DMS79 (cell line): ENCODE measurements around the gene ANGPTL7.
"Not testable (repeated sequence)": the region's sequence is repeated elsewhere in the genome, so short reads cannot be mapped to it uniquely, and the experiment has no call there.

Experiments used
- DNase-seq: peaks from one replicate; lab custom pipeline; 2025; lab: John Stamatoyannopoulos, UW

The ANGPTL7 gene

DNA sequence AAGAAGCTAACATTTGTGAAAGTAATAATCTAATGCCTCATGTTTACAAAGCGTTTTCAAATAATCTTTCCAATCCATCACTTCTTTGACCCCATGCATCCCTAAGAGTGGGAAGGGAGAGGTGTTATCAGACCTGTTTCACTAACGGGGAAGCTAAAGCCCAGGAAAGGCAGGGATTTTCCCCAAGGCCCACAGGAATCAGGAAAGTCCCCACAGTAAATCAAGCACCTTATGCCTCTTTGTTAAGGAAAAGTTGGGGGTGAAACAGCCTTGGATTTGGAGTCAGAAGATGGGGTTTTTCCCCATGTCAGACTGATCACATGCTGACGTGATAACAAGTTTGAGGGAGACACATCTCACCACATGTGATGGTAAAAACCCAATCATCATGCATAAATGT is 20.0 kb upstream of the ANGPTL7 start:
- no peak for DNase-seq

DNA sequence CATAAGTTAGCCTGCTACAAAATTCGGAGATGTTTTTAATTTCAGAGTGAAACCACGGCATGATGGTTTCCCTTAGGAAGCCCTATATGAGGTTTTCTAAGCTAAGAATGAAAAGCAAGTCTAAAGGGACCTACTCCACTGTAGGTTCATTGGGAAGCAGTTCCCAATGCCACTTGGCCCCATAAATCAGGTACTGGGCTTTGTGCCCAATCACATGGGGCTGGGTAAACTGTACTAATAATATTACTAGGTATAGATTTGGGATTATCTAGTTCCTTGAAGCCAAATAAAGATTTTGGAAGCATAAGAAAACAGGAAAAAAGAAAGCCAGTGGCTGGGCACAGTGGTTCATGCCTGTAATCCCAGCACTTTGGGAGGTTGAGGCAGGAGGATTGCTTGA is 19.1 kb upstream of the ANGPTL7 start:
- DNase-seq: no peak

GRCh38 chr1:11174261-11174942 is 14.8 kb upstream of the ANGPTL7 start:
- DNase-seq: no peak

- no peak for DNase-seq
These were observed 13.7 kb upstream of the ANGPTL7 start for GRCh38 chr1:11175461-11175860.

GRCh38 chr1:11176081-11176706 is 13.0 kb upstream of the ANGPTL7 start:
- peak; percentile 71 for DNase-seq

GRCh38 chr1:11178021-11179015 is 10.8 kb upstream of the ANGPTL7 start:
- DNase-seq: peak; percentile 3

DNA sequence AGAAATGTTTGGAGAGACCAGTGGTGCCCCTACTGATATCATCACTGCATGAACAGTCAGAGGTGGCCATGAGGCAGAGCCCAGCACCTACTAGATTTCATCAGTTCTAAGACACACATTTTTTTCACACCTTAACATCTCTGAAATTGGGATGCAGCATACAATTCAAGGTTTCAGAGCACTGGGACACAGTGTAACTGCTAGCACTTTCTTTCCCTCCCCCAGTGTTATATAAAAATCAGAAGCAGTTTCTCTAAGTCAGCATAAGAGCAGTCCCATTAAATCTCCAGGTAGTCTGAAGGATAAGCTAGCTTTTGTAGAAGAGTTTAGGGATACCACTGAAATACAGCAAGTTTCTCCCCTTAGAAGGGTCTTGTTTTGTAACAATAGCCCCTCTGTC is 10.0 kb upstream of the ANGPTL7 start:
- DNase-seq: no peak

DNA sequence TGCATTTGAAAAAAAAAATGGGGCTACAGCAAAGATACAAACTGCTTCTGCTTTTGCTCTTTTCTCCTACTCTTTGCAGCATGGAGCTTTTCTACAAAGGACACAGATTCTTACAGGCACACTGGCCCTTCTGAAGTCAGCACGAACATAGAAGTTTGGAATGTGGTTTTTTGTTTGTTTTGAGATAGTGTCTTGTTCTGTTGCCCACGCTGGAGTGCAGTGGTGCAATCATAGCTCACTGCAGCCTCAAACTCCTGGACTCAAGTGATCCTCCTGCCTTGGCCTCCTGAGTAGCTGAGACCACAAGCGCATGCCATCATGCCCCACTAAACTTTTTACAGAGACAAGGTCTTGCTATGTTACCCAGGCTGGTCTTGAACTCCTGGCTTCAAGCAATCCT is 9.4 kb upstream of the ANGPTL7 start:
- DNase-seq: not testable (repeated sequence)

- no peak for DNase-seq
These were observed 8.8 kb upstream of the ANGPTL7 start for GRCh38 chr1:11180342-11180744.

GRCh38 chr1:11182884-11183283 is 6.3 kb upstream of the ANGPTL7 start:
- DNase-seq: no peak

- DNase-seq: no peak
These were observed 4.2 kb upstream of the ANGPTL7 start for GRCh38 chr1:11184973-11185372.

DNA sequence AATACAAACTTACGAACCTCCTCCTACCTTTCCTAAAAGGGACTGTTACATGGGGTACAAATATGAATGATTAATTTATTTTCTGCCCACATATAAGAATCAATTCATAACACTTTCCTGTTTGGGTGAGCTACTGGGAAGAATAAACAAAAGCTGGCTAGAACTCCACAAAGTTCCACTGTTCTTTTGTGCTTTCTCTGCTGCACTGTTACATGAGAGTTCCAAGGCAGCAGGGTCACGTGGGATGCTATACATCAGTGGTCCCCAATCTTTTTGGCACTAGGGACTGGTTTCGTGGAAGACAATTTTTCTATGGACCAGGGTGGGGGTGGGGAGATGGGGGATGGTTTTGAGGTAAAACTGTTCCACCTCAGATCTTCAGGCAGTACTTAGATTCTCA is 2.2 kb upstream of the ANGPTL7 start:
- no peak for DNase-seq

GRCh38 chr1:11187494-11187893 is 1.7 kb upstream of the ANGPTL7 start:
- no peak for DNase-seq

DNA sequence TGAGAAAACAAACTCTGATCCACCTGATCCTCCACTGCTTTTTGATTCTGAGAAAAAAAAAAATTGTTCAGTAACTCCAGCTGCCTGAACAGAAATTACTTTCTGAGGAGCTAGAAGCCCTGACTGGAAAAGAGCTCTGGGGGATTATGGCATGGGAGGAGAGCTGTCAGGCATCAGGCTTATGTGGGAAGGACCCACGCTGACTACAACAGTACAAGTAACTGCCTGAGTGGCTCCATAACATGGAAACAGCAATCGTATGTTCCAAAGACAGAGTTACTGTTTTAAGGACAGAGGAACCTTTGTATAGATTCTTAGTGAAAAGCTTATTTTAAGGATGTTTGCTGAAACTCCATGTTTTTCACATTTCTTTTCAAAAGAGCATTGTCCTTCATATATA is 1.2 kb upstream of the ANGPTL7 start:
- no peak for DNase-seq

DNA sequence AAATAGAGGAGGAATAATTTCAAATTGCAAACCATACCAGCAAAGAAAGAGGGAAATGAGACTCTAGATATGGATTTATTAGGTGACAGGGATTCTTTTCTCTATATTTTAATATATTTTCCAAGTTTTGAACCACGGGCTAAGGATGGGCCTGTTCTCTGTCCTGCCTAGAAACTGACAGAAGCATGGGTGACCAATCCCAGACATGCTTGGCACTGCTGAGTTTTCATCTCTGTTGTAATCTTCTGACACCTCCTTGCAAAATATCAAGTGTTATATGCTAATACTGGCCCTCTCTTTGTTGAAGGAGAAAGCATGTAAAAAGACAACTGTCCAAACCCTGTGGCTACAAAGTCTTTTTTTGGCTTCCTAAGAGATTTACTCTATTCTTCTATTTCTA is 774 bp upstream of the ANGPTL7 start:
- DNase-seq: no peak

- DNase-seq: no peak
These were observed 4.2 kb downstream of the ANGPTL7 start for GRCh38 chr1:11193376-11193775.

DNA sequence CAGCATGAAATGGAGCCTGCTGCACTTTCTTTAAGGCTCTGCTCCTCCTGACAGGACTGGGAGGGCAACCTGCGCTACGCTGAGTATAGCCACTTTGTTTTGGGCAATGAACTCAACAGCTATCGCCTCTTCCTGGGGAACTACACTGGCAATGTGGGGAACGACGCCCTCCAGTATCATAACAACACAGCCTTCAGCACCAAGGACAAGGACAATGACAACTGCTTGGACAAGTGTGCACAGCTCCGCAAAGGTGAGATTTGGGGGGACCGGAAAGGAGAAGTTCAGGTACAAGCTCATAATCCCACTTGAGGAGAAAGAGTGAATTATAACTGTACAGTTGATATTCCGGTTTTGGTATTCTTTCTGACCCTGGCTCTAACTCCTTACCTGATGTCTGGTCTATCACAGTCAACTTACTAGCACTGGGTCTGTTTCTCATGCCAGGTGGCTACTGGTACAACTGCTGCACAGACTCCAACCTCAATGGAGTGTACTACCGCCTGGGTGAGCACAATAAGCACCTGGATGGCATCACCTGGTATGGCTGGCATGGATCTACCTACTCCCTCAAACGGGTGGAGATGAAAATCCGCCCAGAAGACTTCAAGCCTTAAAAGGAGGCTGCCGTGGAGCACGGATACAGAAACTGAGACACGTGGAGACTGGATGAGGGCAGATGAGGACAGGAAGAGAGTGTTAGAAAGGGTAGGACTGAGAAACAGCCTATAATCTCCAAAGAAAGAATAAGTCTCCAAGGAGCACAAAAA is 5.4 kb downstream of the ANGPTL7 start:
- no peak for DNase-seq

DNA sequence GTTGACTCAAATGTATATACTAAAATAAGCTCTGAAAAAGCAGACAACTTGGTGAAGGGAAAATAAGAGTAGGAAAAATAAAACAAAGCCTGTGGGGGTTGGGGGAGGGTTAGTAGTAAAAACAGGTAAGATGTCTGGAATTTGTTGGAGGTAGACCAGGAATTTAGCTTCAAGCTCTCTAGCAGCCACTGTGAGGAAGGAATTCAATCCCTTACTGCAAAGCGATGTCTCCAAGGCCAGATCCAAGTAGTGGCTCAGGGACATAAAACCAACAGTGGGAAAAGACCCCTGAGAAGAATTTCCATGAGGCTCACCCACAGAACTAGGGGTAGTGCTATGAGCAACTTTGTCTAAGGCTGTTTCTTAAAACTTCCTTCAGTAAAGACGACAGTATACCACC is 7.8 kb downstream of the ANGPTL7 start:
- no peak for DNase-seq

GRCh38 chr1:11197359-11197758 is 8.2 kb downstream of the ANGPTL7 start:
- DNase-seq: no peak

DNA sequence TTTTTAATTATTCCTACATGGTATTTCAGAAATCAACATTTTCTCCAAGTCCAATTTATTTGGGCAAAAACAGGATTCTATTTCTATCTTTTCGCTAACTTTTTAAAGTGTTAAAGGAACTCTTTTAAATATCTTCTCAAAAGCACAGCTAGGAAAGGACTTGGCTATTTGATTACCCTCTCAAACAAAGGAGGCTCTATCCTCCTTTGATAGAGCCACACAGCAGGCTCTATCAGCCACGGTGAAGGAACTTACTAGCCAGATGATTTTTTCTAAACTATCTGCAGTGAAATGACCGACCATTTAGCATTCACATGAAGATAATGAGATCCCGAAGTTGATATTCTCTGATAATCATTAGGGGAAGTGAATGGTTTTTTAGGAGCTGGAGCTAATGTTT is 9.1 kb downstream of the ANGPTL7 start:
- no peak for DNase-seq

DNA sequence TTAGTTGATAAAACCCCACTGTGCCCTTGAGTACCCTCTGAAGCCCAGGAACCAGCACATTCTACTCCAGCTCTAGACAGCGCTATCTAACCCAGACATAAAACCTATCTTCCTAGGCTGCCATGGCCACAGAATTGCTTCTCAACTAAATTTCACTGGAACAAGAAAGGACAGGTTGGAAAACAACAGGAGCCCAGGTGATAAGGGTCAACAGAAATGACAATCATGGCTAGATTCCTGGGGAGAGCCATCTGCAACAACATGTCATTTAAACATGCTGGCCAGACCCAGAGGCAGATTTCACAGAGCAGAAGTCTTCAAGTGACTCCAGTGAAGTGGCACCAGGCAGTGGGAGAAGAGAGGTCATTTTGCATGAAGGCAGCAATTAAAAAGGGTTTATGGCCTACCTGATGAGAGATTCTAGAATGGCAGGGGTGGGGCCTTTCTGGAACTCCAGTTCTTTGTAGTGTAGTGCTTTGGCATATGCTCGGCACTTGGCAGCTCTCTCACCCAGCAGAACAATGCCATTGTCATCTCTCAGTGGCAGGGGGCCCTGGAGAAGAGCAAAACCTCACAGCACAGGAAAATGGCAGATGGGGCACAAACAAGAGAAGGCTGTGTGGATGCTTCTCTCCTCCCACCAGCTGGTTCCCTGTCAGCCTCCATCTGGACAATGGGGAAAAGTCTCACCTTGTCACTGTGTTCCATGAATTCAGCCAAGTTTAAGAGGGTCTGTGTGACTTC is 9.9 kb downstream of the ANGPTL7 start:
- peak; percentile 47 for DNase-seq
